ENCODE results near the gene PCDHB4.
"Not testable (repeated sequence)": the region's sequence is repeated elsewhere in the genome, so short reads cannot be mapped to it uniquely, and the experiment has no call there.

PCDHB4 gene

DNA sequence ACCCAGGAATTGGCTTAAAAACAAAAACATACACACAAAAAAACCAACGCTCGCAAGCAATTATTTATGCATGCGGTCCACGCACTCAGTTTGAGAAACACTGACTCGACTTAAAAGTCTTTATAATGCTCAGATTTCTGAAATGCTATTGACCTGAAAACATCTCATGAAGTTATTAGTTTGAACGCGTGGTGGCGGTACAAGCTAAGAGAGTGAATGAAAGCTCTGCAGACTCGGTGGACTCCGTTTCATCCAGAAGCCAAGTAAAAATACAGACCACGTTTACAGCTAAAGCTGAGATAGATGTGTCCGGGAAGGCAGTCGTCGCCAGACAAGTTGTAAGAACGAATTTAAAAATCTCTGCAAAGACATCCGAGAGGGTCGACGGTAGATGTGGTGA lies 28.2 kb downstream of the PCDHB4 start, which contains the start of gene PCDHB6:
Gene PCDHB6 (plus strand): TSS at position 246 of the 400 bp plus-strand sequence. CDS start 201 bp downstream, outside the sequence.
- no peak within 1 kb of the TSS for H3K4me3 ChIP-seq (ENCODE audit: low read depth, low read length)
- DNase-seq (ENCODE audit: low read depth): peak; percentile 26
- TF ChIP-seq, protein P1, sequence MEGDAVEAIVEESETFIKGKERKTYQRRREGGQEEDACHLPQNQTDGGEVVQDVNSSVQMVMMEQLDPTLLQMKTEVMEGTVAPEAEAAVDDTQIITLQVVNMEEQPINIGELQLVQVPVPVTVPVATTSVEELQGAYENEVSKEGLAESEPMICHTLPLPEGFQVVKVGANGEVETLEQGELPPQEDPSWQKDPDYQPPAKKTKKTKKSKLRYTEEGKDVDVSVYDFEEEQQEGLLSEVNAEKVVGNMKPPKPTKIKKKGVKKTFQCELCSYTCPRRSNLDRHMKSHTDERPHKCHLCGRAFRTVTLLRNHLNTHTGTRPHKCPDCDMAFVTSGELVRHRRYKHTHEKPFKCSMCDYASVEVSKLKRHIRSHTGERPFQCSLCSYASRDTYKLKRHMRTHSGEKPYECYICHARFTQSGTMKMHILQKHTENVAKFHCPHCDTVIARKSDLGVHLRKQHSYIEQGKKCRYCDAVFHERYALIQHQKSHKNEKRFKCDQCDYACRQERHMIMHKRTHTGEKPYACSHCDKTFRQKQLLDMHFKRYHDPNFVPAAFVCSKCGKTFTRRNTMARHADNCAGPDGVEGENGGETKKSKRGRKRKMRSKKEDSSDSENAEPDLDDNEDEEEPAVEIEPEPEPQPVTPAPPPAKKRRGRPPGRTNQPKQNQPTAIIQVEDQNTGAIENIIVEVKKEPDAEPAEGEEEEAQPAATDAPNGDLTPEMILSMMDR (IDR thresholded peaks at IDR 0.05; ENCODE audit: low read depth, low read length): peak; percentile 21
- TF ChIP-seq MYC (IDR thresholded peaks at IDR 0.05; ENCODE audit: low read depth, low read length): no peak
- no peak for TF ChIP-seq POLR2A (IDR thresholded peaks at IDR 0.05; ENCODE audit: extremely low read depth, insufficient read length)
- TF ChIP-seq MAX (IDR thresholded peaks at IDR 0.05; ENCODE audit: low read depth, low read length): no peak

DNA sequence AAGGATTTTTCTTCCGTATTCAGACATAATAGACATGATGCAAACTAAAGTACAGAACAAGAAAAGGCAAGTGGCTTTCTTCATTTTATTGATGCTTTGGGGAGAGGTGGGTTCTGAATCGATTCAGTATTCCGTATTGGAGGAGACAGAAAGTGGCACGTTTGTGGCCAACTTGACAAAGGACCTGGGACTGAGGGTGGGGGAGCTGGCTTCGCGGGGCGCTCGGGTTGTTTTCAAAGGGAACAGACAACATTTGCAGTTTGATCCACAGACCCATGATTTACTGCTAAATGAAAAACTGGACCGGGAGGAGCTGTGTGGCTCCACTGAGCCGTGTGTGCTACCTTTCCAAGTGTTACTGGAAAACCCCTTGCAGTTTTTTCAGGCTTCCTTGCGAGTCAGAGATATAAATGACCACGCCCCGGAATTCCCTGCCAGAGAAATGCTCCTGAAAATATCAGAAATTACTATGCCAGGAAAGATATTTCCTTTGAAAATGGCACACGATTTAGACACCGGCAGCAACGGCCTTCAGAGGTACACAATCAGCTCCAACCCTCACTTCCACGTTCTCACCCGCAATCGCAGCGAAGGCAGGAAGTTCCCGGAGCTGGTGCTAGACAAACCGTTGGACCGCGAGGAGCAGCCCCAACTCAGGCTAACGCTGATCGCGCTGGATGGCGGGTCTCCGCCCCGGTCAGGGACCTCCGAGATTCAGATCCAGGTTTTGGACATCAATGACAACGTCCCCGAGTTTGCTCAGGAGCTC lies 28.8 kb downstream of the PCDHB4 start:
- no peak for DNase-seq (ENCODE audit: low read depth)
- H3K4me3 ChIP-seq (ENCODE audit: low read depth, low read length): no peak overlapping the region
- TF ChIP-seq POLR2A (IDR thresholded peaks at IDR 0.05; ENCODE audit: extremely low read depth, insufficient read length) (no peak), MYC (IDR thresholded peaks at IDR 0.05; ENCODE audit: low read depth, low read length) (no peak), MAX (IDR thresholded peaks at IDR 0.05; ENCODE audit: low read depth, low read length) (no peak)
- TF ChIP-seq, protein P1 (IDR thresholded peaks at IDR 0.05; ENCODE audit: low read depth, low read length): no peak

DNA sequence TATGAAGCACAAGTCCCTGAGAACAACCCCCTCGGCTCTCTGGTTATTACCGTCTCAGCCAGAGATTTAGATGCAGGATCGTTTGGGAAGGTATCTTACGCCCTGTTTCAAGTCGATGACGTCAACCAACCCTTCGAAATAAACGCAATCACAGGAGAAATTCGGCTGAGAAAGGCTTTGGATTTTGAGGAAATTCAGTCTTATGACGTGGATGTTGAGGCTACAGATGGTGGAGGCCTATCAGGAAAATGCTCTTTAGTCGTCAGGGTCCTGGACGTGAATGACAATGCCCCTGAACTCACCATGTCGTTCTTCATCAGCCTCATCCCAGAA lies 29.3 kb downstream of the PCDHB4 start:
- no peak overlapping the region for H3K4me3 ChIP-seq (ENCODE audit: low read depth, low read length)
- TF ChIP-seq, protein P1 (IDR thresholded peaks at IDR 0.05; ENCODE audit: low read depth, low read length): no peak
- TF ChIP-seq MAX (IDR thresholded peaks at IDR 0.05; ENCODE audit: low read depth, low read length): no peak
- DNase-seq (ENCODE audit: low read depth): no peak

GRCh38 chr5:141151632-141152031 lies 30.0 kb downstream of the PCDHB4 start:
- H3K4me3 ChIP-seq (ENCODE audit: low read depth, low read length): not testable (repeated sequence)

GRCh38 chr5:141152096-141152495 lies 30.5 kb downstream of the PCDHB4 start:
- not testable (repeated sequence) for DNase-seq (ENCODE audit: low read depth)

More at GRCh38 chr5:141151632-141152031, 30.0 kb downstream of the PCDHB4 start:
- DNase-seq (ENCODE audit: low read depth): not testable (repeated sequence)

GRCh38 chr5:141155540-141156374 lies 34.1 kb downstream of the PCDHB4 start:
- peak; percentile 23 for DNase-seq (ENCODE audit: low read depth)
- no peak overlapping the region for H3K4me3 ChIP-seq (ENCODE audit: low read depth, low read length)
- no peak for TF ChIP-seq POLR2A (IDR thresholded peaks at IDR 0.05; ENCODE audit: extremely low read depth, insufficient read length)
- TF ChIP-seq, protein P1 (IDR thresholded peaks at IDR 0.05; ENCODE audit: low read depth, low read length): peak; percentile 43
- no peak for TF ChIP-seq MYC (IDR thresholded peaks at IDR 0.05; ENCODE audit: low read depth, low read length)
- TF ChIP-seq MAX (IDR thresholded peaks at IDR 0.05; ENCODE audit: low read depth, low read length): no peak

More at GRCh38 chr5:141152096-141152495, 30.5 kb downstream of the PCDHB4 start:
- H3K4me3 ChIP-seq (ENCODE audit: low read depth, low read length): not testable (repeated sequence)

DNA sequence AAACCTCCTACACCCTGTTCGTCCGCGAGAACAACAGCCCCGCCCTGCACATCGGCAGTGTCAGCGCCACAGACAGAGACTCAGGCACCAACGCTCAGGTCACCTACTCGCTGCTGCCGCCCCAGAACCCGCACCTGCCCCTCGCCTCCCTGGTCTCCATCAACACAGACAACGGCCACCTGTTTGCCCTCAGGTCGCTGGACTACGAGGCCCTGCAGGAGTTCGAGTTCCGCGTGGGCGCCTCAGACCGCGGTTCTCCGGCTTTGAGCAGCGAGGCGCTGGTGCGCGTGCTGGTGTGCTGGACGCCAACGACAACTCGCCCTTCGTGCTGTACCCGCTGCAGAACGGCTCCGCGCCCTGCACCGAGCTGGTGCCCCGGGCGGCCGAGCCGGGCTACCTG lies 35.7 kb downstream of the PCDHB4 start:
- H3K4me3 ChIP-seq (ENCODE audit: low read depth, low read length); DNase-seq (ENCODE audit: low read depth): not testable (repeated sequence)

- H3K4me3 ChIP-seq (ENCODE audit: low read depth, low read length); DNase-seq (ENCODE audit: low read depth): not testable (repeated sequence)
Measured at GRCh38 chr5:141157901-141158300, 36.3 kb downstream of the PCDHB4 start.

Measured in NB4 (cell line).